Left ventricle myocardium inferior (tissue), 1 donor: ENCODE results near the gene MPDU1. TPM values are rescaled to one million over a fixed set of nuclear protein-coding genes. Genes with fewer than 3 reads are reported as not detected.

Source experiments
- DNase-seq: peaks from one replicate; pipeline ENCODE4 v3.0.0-alpha.2; 2020
- H3K27ac ChIP-seq: fragments of 200-600 bp; replicated peaks from 2 replicates; pipeline ENCODE4 v1.8.0; 2021
- H3K27me3 ChIP-seq: fragments of 200-600 bp; 2 replicates; pipeline ENCODE4 v1.8.0; 2021; ENCODE audit warnings: low read depth
- H3K36me3 ChIP-seq: fragments of 200-600 bp; 2 replicates; pipeline ENCODE4 v1.8.0; 2021
- H3K4me1 ChIP-seq: fragments of 200-600 bp; 2 replicates; pipeline ENCODE4 v1.8.0; 2021
- H3K4me3 ChIP-seq: fragments of 200-600 bp; 2 replicates; pipeline ENCODE4 v1.8.0; 2021; ENCODE audit warnings: mild to moderate bottlenecking, moderate library complexity
- H3K9me3 ChIP-seq: fragments of 200-600 bp; replicated peaks from 2 replicates; pipeline ENCODE4 v1.8.0; 2021
- CTCF ChIP-seq: fragments of 200-600 bp; IDR thresholded peaks from 2 replicates; pipeline ENCODE4 v1.8.0; 2021; ENCODE audit warnings: antibody characterized with exemption, mild to moderate bottlenecking, borderline replicate concordance
- intact Hi-C: fragments of 100-400 bp; cut with micrococcal nuclease; formaldehyde crosslinking; loops from one replicate; pipeline ENCODE4 v1.11.0; 2022
- total RNA-seq: library from RNA; stranded (reverse); fragmentation: NEBNext Ultra II Directional; extraction: Animal tissue kit (Norgen Biotek cat#: 25700); gene quantifications from one replicate; pipeline ENCODE4 v1.2.1, GENCODE V29; 2021
- donor health status: DM: no; HTN: yes; CAD: no; lungs with severe emphysema.

MPDU1 gene
- total RNA-seq, 1 donor from 2014 or later = 24.9 TPM

DNA sequence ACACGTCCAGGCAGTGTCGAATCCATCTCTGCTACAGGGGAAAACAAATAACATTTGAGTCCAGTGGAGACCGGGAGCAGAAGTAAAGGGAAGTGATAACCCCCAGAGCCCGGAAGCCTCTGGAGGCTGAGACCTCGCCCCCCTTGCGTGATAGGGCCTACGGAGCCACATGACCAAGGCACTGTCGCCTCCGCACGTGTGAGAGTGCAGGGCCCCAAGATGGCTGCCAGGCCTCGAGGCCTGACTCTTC is 11.4 kb upstream of the MPDU1 start:
- Histone ChIP-seq H3K4me1 (peaks cover 51% of the 10 kb centered on the region), H3K4me3 (peak overlapping the region; percentile 95), H3K9me3 (no peaks in the 10 kb centered on the region), H3K27me3 (no peaks in the 10 kb centered on the region), H3K36me3 (peaks cover 71% of the 10 kb centered on the region), H3K27ac (peak overlapping the region; percentile 98)
- TF ChIP-seq CTCF = no peak
- no peak for DNase-seq
- intact Hi-C loops = no loop called here

DNA sequence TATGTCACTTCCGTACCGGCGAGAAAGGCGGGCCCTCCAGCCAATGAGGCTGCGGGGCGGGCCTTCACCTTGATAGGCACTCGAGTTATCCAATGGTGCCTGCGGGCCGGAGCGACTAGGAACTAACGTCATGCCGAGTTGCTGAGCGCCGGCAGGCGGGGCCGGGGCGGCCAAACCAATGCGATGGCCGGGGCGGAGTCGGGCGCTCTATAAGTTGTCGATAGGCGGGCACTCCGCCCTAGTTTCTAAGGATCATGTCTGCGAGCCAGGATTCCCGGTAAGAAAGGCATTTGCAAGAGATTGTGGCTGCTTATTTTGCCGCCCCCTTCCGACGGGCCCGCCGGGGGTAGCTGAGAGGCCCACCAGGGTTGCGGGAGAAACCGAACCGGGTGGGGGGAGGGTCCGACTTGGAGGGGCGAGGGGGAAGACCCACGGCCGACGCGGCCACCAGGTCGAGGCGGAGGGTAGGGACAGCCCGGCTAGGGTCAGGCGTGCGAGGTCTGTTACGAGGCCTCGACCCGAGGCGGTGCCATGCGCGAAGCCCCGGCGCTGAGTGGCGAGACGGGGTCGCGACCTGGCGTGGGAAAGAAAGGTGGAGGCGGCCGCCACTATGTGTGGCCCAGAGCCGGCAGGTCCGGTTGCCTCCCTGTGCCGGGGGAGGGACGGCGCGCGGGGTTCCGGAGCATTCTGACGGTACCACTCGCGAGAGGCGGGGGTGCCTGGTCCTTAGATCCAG is 10.9 kb upstream of the MPDU1 start:
- Histone ChIP-seq H3K27me3 (no peaks in the 10 kb centered on the region), H3K4me3 (peak overlapping the region; percentile 95), H3K4me1 (peaks cover 56% of the 10 kb centered on the region), H3K27ac (peak overlapping the region; percentile 98), H3K9me3 (no peaks in the 10 kb centered on the region), H3K36me3 (peaks cover 71% of the 10 kb centered on the region)
- intact Hi-C loops = no loop called here
- peak; percentile 9 for TF ChIP-seq CTCF
- DNase-seq = peak; percentile 99

GRCh38 chr17:7573324-7574080 is 10.2 kb upstream of the MPDU1 start:
- Histone ChIP-seq H3K4me3 (peak overlapping the region; percentile 95), H3K27ac (peak overlapping the region; percentile 98), H3K27me3 (no peaks in the 10 kb centered on the region), H3K4me1 (peaks cover 60% of the 10 kb centered on the region), H3K9me3 (no peaks in the 10 kb centered on the region), H3K36me3 (peaks cover 75% of the 10 kb centered on the region)
- intact Hi-C loops = no loop called here
- no peak for TF ChIP-seq CTCF
- DNase-seq = peak; percentile 90

DNA sequence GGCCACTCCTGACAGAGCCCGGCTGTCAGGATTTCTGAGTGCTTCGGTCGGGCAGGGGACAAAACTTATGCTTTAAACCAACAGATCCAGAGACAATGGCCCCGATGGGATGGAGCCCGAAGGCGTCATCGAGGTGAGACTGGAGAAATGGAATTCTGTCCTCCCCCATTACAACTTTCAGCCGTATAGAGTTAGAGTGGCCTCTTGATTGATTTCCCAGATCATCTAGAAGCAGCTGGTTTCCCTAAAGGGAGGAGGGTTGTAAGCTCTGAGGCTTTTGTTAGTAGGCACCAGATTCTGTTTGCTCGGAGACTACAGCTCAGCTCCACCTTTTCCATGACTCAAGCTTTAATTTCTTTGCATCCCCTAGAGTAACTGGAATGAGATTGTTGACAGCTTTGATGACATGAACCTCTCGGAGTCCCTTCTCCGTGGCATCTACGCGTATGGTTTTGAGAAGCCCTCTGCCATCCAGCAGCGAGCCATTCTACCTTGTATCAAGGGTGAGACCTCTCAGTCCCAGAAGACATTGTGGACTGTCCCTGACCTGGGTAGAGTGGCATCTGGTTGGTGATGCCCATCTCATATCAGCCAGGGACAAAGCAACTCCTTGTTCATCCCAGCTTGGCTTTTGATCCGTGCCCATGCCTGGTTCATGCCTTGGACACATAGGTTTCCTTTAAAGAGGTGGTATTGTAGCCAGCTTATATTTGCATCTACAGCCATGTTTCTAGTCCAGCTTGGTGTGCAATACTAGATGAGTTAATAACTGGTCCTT is 9.3 kb upstream of the MPDU1 start:
- Histone ChIP-seq H3K9me3 (no peaks in the 10 kb centered on the region), H3K36me3 (peaks cover 74% of the 10 kb centered on the region), H3K4me1 (peaks cover 69% of the 10 kb centered on the region), H3K4me3 (peak overlapping the region; percentile 95), H3K27ac (peak overlapping the region; percentile 98), H3K27me3 (no peaks in the 10 kb centered on the region)
- intact Hi-C loops = no loop called here
- TF ChIP-seq CTCF = no peak
- DNase-seq = no peak

DNA sequence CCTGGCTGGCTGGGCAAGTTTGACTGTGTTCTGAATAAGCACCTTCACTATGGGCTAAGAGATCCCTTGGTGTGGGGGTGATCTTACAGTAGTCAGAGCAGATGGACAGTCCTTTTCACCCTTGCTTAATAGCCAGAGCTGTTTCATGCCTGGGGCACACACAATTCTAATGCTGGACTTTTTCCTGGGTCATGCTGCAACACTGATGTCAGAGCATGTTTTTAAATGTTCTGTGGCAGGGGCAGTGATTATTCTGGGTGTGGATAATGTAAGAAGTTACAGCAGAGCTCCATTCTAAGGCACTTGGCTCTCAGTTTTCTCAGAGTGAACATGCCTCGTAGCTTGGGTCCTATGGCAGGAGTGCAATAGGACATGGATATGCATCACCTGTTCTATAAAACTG is 8.2 kb upstream of the MPDU1 start:
- no peaks in the 10 kb centered on the region for H3K27me3 ChIP-seq
- peak overlapping the region; percentile 19 for H3K27ac ChIP-seq
- H3K9me3 ChIP-seq = no peaks in the 10 kb centered on the region
- TF ChIP-seq CTCF = no peak
- H3K4me1 ChIP-seq = peaks cover 80% of the 10 kb centered on the region
- peaks cover 64% of the 10 kb centered on the region for H3K36me3 ChIP-seq
- no peak for DNase-seq
- intact Hi-C loops = no loop called here
- H3K4me3 ChIP-seq = peak overlapping the region; percentile 95
